Nucleus accumbens (tissue), 56 donors: ENCODE measurements around the gene BPIFA1.
A peak's percentile ranks its signal among the peaks of the same experiment; 100 is the strongest.

ENCODE experiments used
- DNase-seq, 56 donors: peaks; one replicate each; lab custom pipeline; 2025; lab: John Stamatoyannopoulos, UW

The BPIFA1 gene

GRCh38 chr20:33277471-33278441 is 42.0 kb downstream of the BPIFA1 start:
- no peak for DNase-seq

GRCh38 chr20:33278700-33279099 is 42.9 kb downstream of the BPIFA1 start:
- DNase-seq, result no peak

- DNase-seq, result no peak
Measured at GRCh38 chr20:33279261-33279910, 43.6 kb downstream of the BPIFA1 start.

GRCh38 chr20:33280000-33280680 is 44.3 kb downstream of the BPIFA1 start:
- DNase-seq, result no peak

- DNase-seq, result no peak
Measured at GRCh38 chr20:33280775-33281174, 45.0 kb downstream of the BPIFA1 start.

- peak in 48 of 56 donors; percentile 6 to 71 (median 36) for DNase-seq
Measured at GRCh38 chr20:33281550-33282146, 45.9 kb downstream of the BPIFA1 start.

- no peak for DNase-seq
Measured at GRCh38 chr20:33282196-33282934, 46.6 kb downstream of the BPIFA1 start.

- DNase-seq, result no peak
Measured at GRCh38 chr20:33282991-33283555, 47.3 kb downstream of the BPIFA1 start, which contains the start of gene BPIFB1. TSS of gene BPIFB1 (plus strand) at chr20:33283214. CDS start at chr20:33286074, 2,860 bp downstream.

- DNase-seq, result no peak
Measured at GRCh38 chr20:33284284-33284683, 48.5 kb downstream of the BPIFA1 start.

- no peak for DNase-seq
Measured at GRCh38 chr20:33284937-33285336, 49.1 kb downstream of the BPIFA1 start.

GRCh38 chr20:33285861-33286495 is 50.2 kb downstream of the BPIFA1 start:
- no peak for DNase-seq

- no peak for DNase-seq
Measured at GRCh38 chr20:33287884-33288283, 52.1 kb downstream of the BPIFA1 start.

GRCh38 chr20:33290852-33291251 is 55.1 kb downstream of the BPIFA1 start:
- DNase-seq, result no peak

- DNase-seq, result no peak
Measured at GRCh38 chr20:33291416-33291815, 55.6 kb downstream of the BPIFA1 start.

- DNase-seq, result peak in 37 of 56 donors; percentile 2 to 76 (median 20)
Measured at GRCh38 chr20:33291830-33292355, 56.1 kb downstream of the BPIFA1 start.
